GM12878 (cell line): ENCODE measurements around the gene STAT5B. TPM values are rescaled to one million over a fixed set of nuclear protein-coding genes. Genes with fewer than 3 reads are reported as not detected.
A peak's percentile ranks its signal among the peaks of the same experiment; 100 is the strongest.
"Not testable (repeated sequence)": the region's sequence is repeated elsewhere in the genome, so short reads cannot be mapped to it uniquely, and the experiment has no call there.

Source experiments
- ATAC-seq: fragments of 200-7000 bp; cut with Tn5 transposase; 3 replicates; pipeline ENCODE4 v1.9.1; 2020; ENCODE audit warnings: mild to moderate bottlenecking, moderate library complexity
- BruUV-seq: library from RNA; stranded (reverse); fragments of 400-500 nt; replicated peaks from 2 replicates; lab custom pipeline; 2021; lab: Mats Ljungman, UMichigan
- CTCF ChIA-PET: fragments of 300-600 bp; sonication (Branson Sonifier 250); formaldehyde crosslinking; extraction: SDS; loops from one replicate; lab custom pipeline; 2021; ENCODE audit warnings: inconsistent platforms; lab: Yijun Ruan, JAX
- POLR2A ChIA-PET: fragments of 350-600 bp; formaldehyde crosslinking; extraction: SDS; loops from one replicate; lab custom pipeline; 2021; ENCODE audit warnings: inconsistent platforms; lab: Charles Lee
- RAD21 ChIA-PET: fragments of 300-600 bp; sonication (Branson Sonifier 250); formaldehyde crosslinking; loops from one replicate; lab custom pipeline; 2023; ENCODE audit warnings: antibody characterized with exemption; ENCODE audit not compliant: unreplicated experiment; lab: Charles Lee
- SMC1A ChIA-PET: fragments of 300-600 bp; sonication (Branson Sonifier 250); formaldehyde crosslinking; loops from one replicate; lab custom pipeline; 2023; ENCODE audit not compliant: unreplicated experiment, uncharacterized antibody; lab: Charles Lee
- DNase-seq: peaks from one replicate; pipeline ENCODE4 v3.0.0-alpha.2; 2011; ENCODE audit warnings: low read depth, low spot score
- FAIRE-seq: peaks from 3 replicates; lab custom pipeline; 2011; peaks lifted over from hg19 to GRCh38; lab: Jason Lieb, UNC
- H2AFZ ChIP-seq: 2 replicates; pipeline ENCODE4 v1.6.0; 2011; ENCODE audit warnings: low read depth, low read length, control low read depth; ENCODE audit not compliant: control insufficient read depth
- H3K27ac ChIP-seq: 2 replicates; pipeline ENCODE4 v1.5.1; 2011; ENCODE audit warnings: control low read depth; ENCODE audit not compliant: control insufficient read depth, insufficient read depth
- H3K27me3 ChIP-seq, 2 experiments: replicated peaks in 1 of 2; 2 replicates each; pipeline versions ENCODE4 v1.6.0 to v1.6.1; 2011; ENCODE audit warnings: low read length in 1 of 2; ENCODE audit not compliant: control insufficient read depth in 2 of 2, insufficient read depth in 2 of 2
- H3K36me3 ChIP-seq, 2 experiments: 2 replicates each; pipeline ENCODE4 v1.5.1; 2011; ENCODE audit warnings: low read length in 1 of 2; ENCODE audit not compliant: control insufficient read depth in 2 of 2, insufficient read depth in 2 of 2
- H3K4me1 ChIP-seq: 2 replicates; pipeline ENCODE4 v1.6.1; 2011; ENCODE audit warnings: mild to moderate bottlenecking, low read length, moderate library complexity, mixed read lengths; ENCODE audit not compliant: control insufficient read depth, insufficient read depth
- H3K4me2 ChIP-seq: 2 replicates; pipeline ENCODE4 v1.6.0; 2011; ENCODE audit warnings: control low read depth; ENCODE audit not compliant: control insufficient read depth, insufficient read depth
- H3K4me3 ChIP-seq: fragments of 200-600 bp; sonication (generic); 2 replicates; pipeline ENCODE4 v1.5.1; 2016
- H3K79me2 ChIP-seq: 2 replicates; pipeline ENCODE4 v1.6.0; 2011; ENCODE audit warnings: low read length; ENCODE audit not compliant: control insufficient read depth, insufficient read depth
- H3K9ac ChIP-seq: 2 replicates; pipeline ENCODE4 v1.8.0; 2011; ENCODE audit warnings: low read length, control low read depth, mixed read lengths; ENCODE audit not compliant: control insufficient read depth, insufficient read depth
- H3K9me3 ChIP-seq: replicated peaks from 3 replicates; pipeline ENCODE4 v1.5.1; 2011; ENCODE audit warnings: mild to moderate bottlenecking, low read length; ENCODE audit not compliant: control insufficient read depth, insufficient read depth
- H4K20me1 ChIP-seq: 2 replicates; pipeline ENCODE4 v1.6.0; 2011; ENCODE audit not compliant: control insufficient read depth, insufficient read depth
- IKZF1 ChIP-seq: fragments of 450-650 bp; conservative IDR thresholded peaks from 2 replicates; pipeline ENCODE4 v1.6.1; 2017; ENCODE audit warnings: antibody characterized with exemption, mild to moderate bottlenecking
- POU2F2 ChIP-seq: IDR thresholded peaks from 3 replicates; pipeline ENCODE4 v1.6.1; 2011; ENCODE audit warnings: low read depth, mild to moderate bottlenecking, low read length, borderline replicate concordance
- RUNX3 ChIP-seq: IDR thresholded peaks from 2 replicates; pipeline ENCODE4 v1.6.1; 2012; ENCODE audit warnings: low read length, inconsistent platforms
- SIN3A ChIP-seq: IDR thresholded peaks from 2 replicates; pipeline ENCODE4 v1.6.1; 2012; ENCODE audit warnings: low read depth, low read length, improper control_type of control experiment
- SKIL ChIP-seq: fragments of 450-650 bp; IDR thresholded peaks from 2 replicates; pipeline ENCODE4 v1.6.1; 2017; ENCODE audit warnings: mild to moderate bottlenecking, low read depth, inconsistent platforms; ENCODE audit not compliant: poor library complexity, severe bottlenecking
- WGBS: methylation state at CpG from one replicate; pipeline ENCODE4 v1.1.6; 2016; ENCODE audit warnings: low lambda C conversion rate; ENCODE audit not compliant: insufficient replicate concordance, insufficient coverage; ENCODE audit errors: missing lambda C conversion rate; 5-methylcytosine and 5-hydroxymethylcytosine counted together
- in situ Hi-C: fragments of 300-500 bp; cut with MboI; formaldehyde crosslinking; loops from 9 replicates; pipeline ENCODE4 v1.14.3; 2018; ENCODE audit warnings: mixed read lengths
- intact Hi-C: fragments of 100-400 bp; cut with micrococcal nuclease; formaldehyde crosslinking; loops from one replicate; pipeline ENCODE4 v1.14.2; 2022; ENCODE audit not compliant: unreplicated experiment
- polyA plus RNA-seq, 11 experiments: library from polyadenylated mRNA; depleted of rRNA in 4 of 11; unstranded in 6 of 11; stranded (reverse) in 5 of 11; fragments of >200 nt; fragmentation: Nextera tagmentation in 4 of 11; fragmentation: Illumina TruSeq in 1 of 11; extraction: Ambion mirVana in 4 of 11; extraction: Trizol in 1 of 11; gene quantifications; 1 replicate in 1 of 11; 2 replicates in 10 of 11; pipeline versions ENCODE4 v1.2.1 to v1.2.3, GENCODE V29; 2011 to 2016; ENCODE audit warnings: inconsistent platforms in 2 of 11, missing spikeins in 2 of 11, low read depth in 1 of 11
- total RNA-seq, 4 experiments: library from RNA; depleted of rRNA in 3 of 4; stranded (reverse); fragments of >200 nt in 3 of 4; fragmentation: Illumina TruSeq in 1 of 4; extraction: Trizol in 1 of 4; gene quantifications; 2 replicates each; pipeline versions ENCODE4 v1.2.1 to v1.2.3, GENCODE V29; 2013 to 2021
- TF ChIP-seq, protein P1 (sequence below): fragments of 450-650 bp; IDR thresholded peaks from 2 replicates; pipeline ENCODE4 v1.6.1; 2017; ENCODE audit warnings: mild to moderate bottlenecking, moderate library complexity
- TF ChIP-seq, protein P2 (sequence below): IDR thresholded peaks from 2 replicates; pipeline ENCODE4 v1.6.1; 2012; ENCODE audit warnings: low read depth, low read length, improper control_type of control experiment
- TF ChIP-seq, protein P3 (sequence below): fragments of 450-650 bp; IDR thresholded peaks from 2 replicates; pipeline ENCODE4 v1.6.1; 2018; ENCODE audit warnings: mild to moderate bottlenecking, low read depth, moderate library complexity; ENCODE audit not compliant: partially characterized antibody

STAT5B gene
- total and polyA plus RNA-seq, 10 of the 15 experiments (the other 5 are each of a cell fraction or from before 2014, with no cell fraction given): 11.0 to 69.6 (median 46.7) TPM

DNA sequence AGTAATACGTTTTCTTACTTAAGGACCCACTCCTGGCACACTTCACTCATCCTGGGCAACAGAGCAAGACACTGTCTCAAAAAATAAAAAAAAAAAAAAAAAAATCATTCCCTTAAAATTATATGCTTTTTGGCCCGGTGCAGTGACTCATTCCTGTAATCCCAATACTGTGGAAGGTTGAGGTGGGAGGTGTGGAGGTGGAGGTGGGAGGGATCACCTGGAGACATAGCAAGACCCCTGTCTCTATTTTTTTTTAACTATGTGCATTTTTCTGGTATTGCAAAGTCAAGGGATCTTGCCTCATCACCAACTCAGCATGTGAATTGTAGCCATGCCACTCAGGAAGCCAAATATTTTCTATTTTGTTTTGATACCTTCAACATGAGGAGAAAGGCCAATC lies 9.7 kb downstream of the STAT5B start (continued):
- no peak for TF ChIP-seq IKZF1
- no peak for TF ChIP-seq RUNX3
- TF ChIP-seq, protein P1, sequence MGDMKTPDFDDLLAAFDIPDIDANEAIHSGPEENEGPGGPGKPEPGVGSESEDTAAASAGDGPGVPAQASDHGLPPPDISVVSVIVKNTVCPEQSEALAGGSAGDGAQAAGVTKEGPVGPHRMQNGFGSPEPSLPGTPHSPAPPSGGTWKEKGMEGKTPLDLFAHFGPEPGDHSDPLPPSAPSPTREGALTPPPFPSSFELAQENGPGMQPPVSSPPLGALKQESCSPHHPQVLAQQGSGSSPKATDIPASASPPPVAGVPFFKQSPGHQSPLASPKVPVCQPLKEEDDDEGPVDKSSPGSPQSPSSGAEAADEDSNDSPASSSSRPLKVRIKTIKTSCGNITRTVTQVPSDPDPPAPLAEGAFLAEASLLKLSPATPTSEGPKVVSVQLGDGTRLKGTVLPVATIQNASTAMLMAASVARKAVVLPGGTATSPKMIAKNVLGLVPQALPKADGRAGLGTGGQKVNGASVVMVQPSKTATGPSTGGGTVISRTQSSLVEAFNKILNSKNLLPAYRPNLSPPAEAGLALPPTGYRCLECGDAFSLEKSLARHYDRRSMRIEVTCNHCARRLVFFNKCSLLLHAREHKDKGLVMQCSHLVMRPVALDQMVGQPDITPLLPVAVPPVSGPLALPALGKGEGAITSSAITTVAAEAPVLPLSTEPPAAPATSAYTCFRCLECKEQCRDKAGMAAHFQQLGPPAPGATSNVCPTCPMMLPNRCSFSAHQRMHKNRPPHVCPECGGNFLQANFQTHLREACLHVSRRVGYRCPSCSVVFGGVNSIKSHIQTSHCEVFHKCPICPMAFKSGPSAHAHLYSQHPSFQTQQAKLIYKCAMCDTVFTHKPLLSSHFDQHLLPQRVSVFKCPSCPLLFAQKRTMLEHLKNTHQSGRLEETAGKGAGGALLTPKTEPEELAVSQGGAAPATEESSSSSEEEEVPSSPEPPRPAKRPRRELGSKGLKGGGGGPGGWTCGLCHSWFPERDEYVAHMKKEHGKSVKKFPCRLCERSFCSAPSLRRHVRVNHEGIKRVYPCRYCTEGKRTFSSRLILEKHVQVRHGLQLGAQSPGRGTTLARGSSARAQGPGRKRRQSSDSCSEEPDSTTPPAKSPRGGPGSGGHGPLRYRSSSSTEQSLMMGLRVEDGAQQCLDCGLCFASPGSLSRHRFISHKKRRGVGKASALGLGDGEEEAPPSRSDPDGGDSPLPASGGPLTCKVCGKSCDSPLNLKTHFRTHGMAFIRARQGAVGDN: no peak
- TF ChIP-seq POU2F2: no peak
- TF ChIP-seq SIN3A: no peak
- TF ChIP-seq, protein P2, sequence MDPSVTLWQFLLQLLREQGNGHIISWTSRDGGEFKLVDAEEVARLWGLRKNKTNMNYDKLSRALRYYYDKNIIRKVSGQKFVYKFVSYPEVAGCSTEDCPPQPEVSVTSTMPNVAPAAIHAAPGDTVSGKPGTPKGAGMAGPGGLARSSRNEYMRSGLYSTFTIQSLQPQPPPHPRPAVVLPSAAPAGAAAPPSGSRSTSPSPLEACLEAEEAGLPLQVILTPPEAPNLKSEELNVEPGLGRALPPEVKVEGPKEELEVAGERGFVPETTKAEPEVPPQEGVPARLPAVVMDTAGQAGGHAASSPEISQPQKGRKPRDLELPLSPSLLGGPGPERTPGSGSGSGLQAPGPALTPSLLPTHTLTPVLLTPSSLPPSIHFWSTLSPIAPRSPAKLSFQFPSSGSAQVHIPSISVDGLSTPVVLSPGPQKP: no peak
- TF ChIP-seq, protein P3, sequence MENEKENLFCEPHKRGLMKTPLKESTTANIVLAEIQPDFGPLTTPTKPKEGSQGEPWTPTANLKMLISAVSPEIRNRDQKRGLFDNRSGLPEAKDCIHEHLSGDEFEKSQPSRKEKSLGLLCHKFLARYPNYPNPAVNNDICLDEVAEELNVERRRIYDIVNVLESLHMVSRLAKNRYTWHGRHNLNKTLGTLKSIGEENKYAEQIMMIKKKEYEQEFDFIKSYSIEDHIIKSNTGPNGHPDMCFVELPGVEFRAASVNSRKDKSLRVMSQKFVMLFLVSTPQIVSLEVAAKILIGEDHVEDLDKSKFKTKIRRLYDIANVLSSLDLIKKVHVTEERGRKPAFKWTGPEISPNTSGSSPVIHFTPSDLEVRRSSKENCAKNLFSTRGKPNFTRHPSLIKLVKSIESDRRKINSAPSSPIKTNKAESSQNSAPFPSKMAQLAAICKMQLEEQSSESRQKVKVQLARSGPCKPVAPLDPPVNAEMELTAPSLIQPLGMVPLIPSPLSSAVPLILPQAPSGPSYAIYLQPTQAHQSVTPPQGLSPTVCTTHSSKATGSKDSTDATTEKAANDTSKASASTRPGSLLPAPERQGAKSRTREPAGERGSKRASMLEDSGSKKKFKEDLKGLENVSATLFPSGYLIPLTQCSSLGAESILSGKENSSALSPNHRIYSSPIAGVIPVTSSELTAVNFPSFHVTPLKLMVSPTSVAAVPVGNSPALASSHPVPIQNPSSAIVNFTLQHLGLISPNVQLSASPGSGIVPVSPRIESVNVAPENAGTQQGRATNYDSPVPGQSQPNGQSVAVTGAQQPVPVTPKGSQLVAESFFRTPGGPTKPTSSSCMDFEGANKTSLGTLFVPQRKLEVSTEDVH: no peak
- TF ChIP-seq SKIL: no peak

- WGBS: 96% methylated on average over 3 of the region's 4 CpGs
- H3K4me1 ChIP-seq, H3K4me2 ChIP-seq, H4K20me1 ChIP-seq, H3K36me3 ChIP-seq, H2AFZ ChIP-seq, H3K9ac ChIP-seq, H3K27me3 ChIP-seq, POLR2A ChIA-PET, in situ Hi-C loops, FAIRE-seq, intact Hi-C loops, DNase-seq, ATAC-seq, H3K9me3 ChIP-seq, RAD21 ChIA-PET, H3K4me3 ChIP-seq, H3K27ac ChIP-seq: not testable (repeated sequence)
- H3K79me2 ChIP-seq: peaks cover 12% of the 10 kb centered on the region
- ChIA-PET CTCF (interaction anchor here (1.4 kb wide), 1 partner anchor 16 kb away, joined by 5 read pairs; no protein-coding TSS in a partner anchor), SMC1A (interaction anchor here (1.0 kb wide), 1 partner anchor 9 kb away, joined by 4 read pairs; no protein-coding TSS in a partner anchor)
- TSS peak; percentile 51 for BruUV-seq
Observed at GRCh38 chr17:42264366-42264765, 11.8 kb downstream of the STAT5B start.
